Medulla oblongata (tissue), 1 donor: ENCODE data around the gene ZBTB16.
"Not testable (repeated sequence)": the region's sequence is repeated elsewhere in the genome, so short reads cannot be mapped to it uniquely, and the experiment has no call there.

Experiments
- DNase-seq: peaks from one replicate; pipeline ENCODE4 v3.0.0-alpha.2; 2015; ENCODE audit errors: extremely low spot score

The ZBTB16 gene

GRCh38 chr11:114042234-114042633 is 17.3 kb upstream of the ZBTB16 start:
- no peak for DNase-seq

- DNase-seq = no peak
These were observed 15.3 kb upstream of the ZBTB16 start for GRCh38 chr11:114044042-114044871.

- DNase-seq = no peak
These were observed 12.2 kb upstream of the ZBTB16 start for GRCh38 chr11:114047327-114047726.

GRCh38 chr11:114049050-114049449 is 10.5 kb upstream of the ZBTB16 start:
- DNase-seq = no peak

GRCh38 chr11:114049766-114050165 is 9.7 kb upstream of the ZBTB16 start:
- not testable (repeated sequence) for DNase-seq

- no peak for DNase-seq
These were observed 9.1 kb upstream of the ZBTB16 start for GRCh38 chr11:114050258-114050927.

- DNase-seq = no peak
These were observed 8.0 kb upstream of the ZBTB16 start for GRCh38 chr11:114051558-114051957.

GRCh38 chr11:114052160-114052559 is 7.4 kb upstream of the ZBTB16 start:
- DNase-seq = no peak

GRCh38 chr11:114053406-114053805 is 6.1 kb upstream of the ZBTB16 start:
- no peak for DNase-seq

- DNase-seq = no peak
These were observed 4.7 kb upstream of the ZBTB16 start for GRCh38 chr11:114054806-114055205.

- DNase-seq = no peak
These were observed 3.1 kb upstream of the ZBTB16 start for GRCh38 chr11:114056409-114056808.

- no peak for DNase-seq
These were observed 2.4 kb upstream of the ZBTB16 start for GRCh38 chr11:114057147-114057546.

- no peak for DNase-seq
These were observed 1.9 kb upstream of the ZBTB16 start for GRCh38 chr11:114057605-114058004.

GRCh38 chr11:114058026-114058706 is 1.3 kb upstream of the ZBTB16 start:
- DNase-seq = peak; percentile 13

GRCh38 chr11:114058871-114059277 is 637 bp upstream of the ZBTB16 start:
- DNase-seq = no peak

- DNase-seq = no peak
These were observed 477 bp downstream of the ZBTB16 start for GRCh38 chr11:114059984-114060391.

GRCh38 chr11:114060392-114061047 is 1.0 kb downstream of the ZBTB16 start:
- no peak for DNase-seq

- peak; percentile 46 for DNase-seq
These were observed 1.7 kb downstream of the ZBTB16 start for GRCh38 chr11:114061048-114061680.

GRCh38 chr11:114061681-114062049 is 2.2 kb downstream of the ZBTB16 start:
- peak; percentile 62 for DNase-seq

GRCh38 chr11:114062272-114062671 is 2.8 kb downstream of the ZBTB16 start:
- DNase-seq = no peak

- no peak for DNase-seq
These were observed 3.8 kb downstream of the ZBTB16 start for GRCh38 chr11:114063149-114063828.
